ENCODE results near the gene LOXL1.

GRCh38 chr15:73997986-73998385 lies 71.7 kb downstream of the LOXL1 start:
- no peak for TF ChIP-seq CTCF (IDR thresholded peaks at IDR 0.05; ENCODE audit: poor library complexity, severe bottlenecking)
- TF ChIP-seq TAF1 (IDR thresholded peaks at IDR 0.05; ENCODE audit: low read depth) = no peak
- TF ChIP-seq POLR2AphosphoS5 (IDR thresholded peaks at IDR 0.05) = no peak
- no peak for TF ChIP-seq EP300 (conservative IDR thresholded peaks at IDR 0.05; ENCODE audit: poor library complexity, severe bottlenecking)
- TF ChIP-seq RAD21 (conservative IDR thresholded peaks at IDR 0.05) = no peak
- no peak for TF ChIP-seq REST (IDR thresholded peaks at IDR 0.05; ENCODE audit: borderline replicate concordance)
- TF ChIP-seq EZH2 (IDR thresholded peaks at IDR 0.05; ENCODE audit: borderline replicate concordance, insufficient read depth, low read length, poor library complexity, severe bottlenecking) = no peak
